Body of pancreas (tissue), 4 donors: ENCODE measurements around the gene ACTN1. TPM values are rescaled to one million over a fixed set of nuclear protein-coding genes. Genes with fewer than 3 reads are reported as not detected.

Experiments used
- ATAC-seq: fragments of 150-250 bp; one replicate; pipeline ENCODE4 v1.9.1; 2016
- DNase-seq, 4 donors: peaks; one replicate each; pipeline ENCODE4 v3.0.0-alpha.2; 2019
- H3K27ac ChIP-seq, 4 donors: fragments of 200-600 bp; sonication (generic); 1 replicate in 3 of 4; 2 replicates in 1 of 4; pipeline versions ENCODE4 v1.5.1 to v1.6.1; 2016 to 2019; ENCODE audit warnings: mild to moderate bottlenecking in 1 of 4, mixed read lengths in 1 of 4, moderate library complexity in 1 of 4
- H3K27me3 ChIP-seq, 2 donors: fragments of 200-600 bp; sonication (generic); one replicate each; pipeline ENCODE4 v1.6.0; 2016; ENCODE audit warnings: mild to moderate bottlenecking in 1 of 2
- H3K36me3 ChIP-seq, 2 donors: fragments of 200-600 bp; sonication (generic); replicated peaks in 1 of 2; 2 replicates each; pipeline ENCODE4 v1.5.1; 2016; ENCODE audit warnings: low read depth in 2 of 2; ENCODE audit not compliant: insufficient read depth in 1 of 2
- H3K4me1 ChIP-seq: fragments of 200-600 bp; sonication (generic); one replicate; pipeline ENCODE4 v1.6.0; 2016
- H3K4me3 ChIP-seq, 2 donors: fragments of 200-600 bp; sonication (generic); 1 replicate in 1 of 2; 2 replicates in 1 of 2; pipeline ENCODE4 v1.5.1; 2016 to 2019
- H3K9me3 ChIP-seq, 3 donors: fragments of 200-600 bp; sonication (generic); 1 replicate in 2 of 3; 2 replicates in 1 of 3; pipeline ENCODE4 v1.5.1; 2016
- CTCF ChIP-seq, 7 experiments: fragments of 450-650 bp in 4 of 7; fragments of 200-600 bp in 3 of 7; sonication (generic) in 3 of 7; IDR thresholded peaks; one replicate each; pipeline ENCODE4 v1.5.1; 2016 to 2019; ENCODE audit warnings: antibody characterized with exemption in 7 of 7
- POLR2A ChIP-seq, 3 donors: fragments of 450-650 bp; IDR thresholded peaks; one replicate each; pipeline ENCODE4 v1.6.1; 2016; ENCODE audit warnings: antibody characterized with exemption in 3 of 3, mild to moderate bottlenecking in 2 of 3
- WGBS, 2 donors: methylation state at CpG; one replicate each; pipeline ENCODE4 v1.1.5; 2017; 5-methylcytosine and 5-hydroxymethylcytosine counted together
- intact Hi-C: fragments of 100-400 bp; cut with DNase I; formaldehyde crosslinking; loops from one replicate; pipeline ENCODE4 v1.15.1; 2023
- total RNA-seq, 2 donors: library from RNA; depleted of rRNA; stranded (reverse); fragments of >200 nt; gene quantifications; one replicate each; pipeline ENCODE4 v1.1.0, GENCODE V29; 2016

The ACTN1 gene
- total RNA-seq, 2 donors from 2014 or later: 84.8 to 93.6 TPM

GRCh38 chr14:68949601-68949965 lies 29.5 kb downstream of the ACTN1 start:
- Histone ChIP-seq H3K36me3 (no peaks in the 10 kb centered on the region), H3K4me3 (no peak overlapping the region), H3K27ac (peak overlapping the region in 1 of 4 donors; percentile 54), H3K9me3 (no peaks in the 10 kb centered on the region), H3K27me3 (no peaks in the 10 kb centered on the region), H3K4me1 (peaks cover 65% of the 10 kb centered on the region)
- intact Hi-C loops: no loop called here
- no peak for TF ChIP-seq CTCF (IDR thresholded peaks at IDR 0.05)
- no peak for TF ChIP-seq POLR2A (IDR thresholded peaks at IDR 0.05)
- WGBS, 2 donors: 69 to 73% methylated on average over 2 of the region's 2 CpGs
- DNase-seq: no peak
- no peak for ATAC-seq

- WGBS, 2 donors: 74 to 81% methylated on average over 12 of the region's 12 CpGs
- intact Hi-C loops: no loop called here
- H3K27ac ChIP-seq: peak overlapping the region in 3 of 4 donors; percentile 10 to 54 (median 33)
- no peaks in the 10 kb centered on the region for H3K27me3 ChIP-seq
- H3K36me3 ChIP-seq: no peaks in the 10 kb centered on the region
- no peak overlapping the region for H3K4me3 ChIP-seq
- TF ChIP-seq CTCF (IDR thresholded peaks at IDR 0.05): no peak
- TF ChIP-seq POLR2A (IDR thresholded peaks at IDR 0.05): no peak
- ATAC-seq (no peak), DNase-seq (no peak)
- peaks cover 72% of the 10 kb centered on the region for H3K4me1 ChIP-seq
- H3K9me3 ChIP-seq: no peaks in the 10 kb centered on the region
Observed at GRCh38 chr14:68948686-68949600, 30.2 kb downstream of the ACTN1 start.

DNA sequence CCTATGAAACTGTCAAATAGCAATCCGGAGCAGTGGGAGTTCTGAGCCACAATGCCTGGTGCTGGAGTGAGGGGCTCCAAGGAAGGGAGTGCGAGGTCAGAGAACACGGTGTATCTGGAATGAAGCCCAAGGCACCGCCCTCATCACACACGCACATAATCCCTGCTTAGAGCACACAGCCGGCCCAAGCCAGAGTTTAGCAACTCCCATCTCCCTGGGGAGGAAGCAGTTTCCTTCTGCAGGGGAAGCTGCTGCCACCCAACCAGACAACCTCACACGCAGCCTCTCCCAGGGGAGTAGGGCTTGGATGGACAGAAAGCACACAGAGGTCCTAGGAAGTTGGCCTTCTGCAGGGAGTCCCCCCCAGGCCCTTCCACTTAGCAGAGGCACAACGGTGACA lies 31.3 kb downstream of the ACTN1 start:
- 21 to 26% methylated on average over 5 to 8 of the region's 8 CpGs for WGBS, 2 donors
- TF ChIP-seq POLR2A (IDR thresholded peaks at IDR 0.05) (no peak), CTCF (IDR thresholded peaks at IDR 0.05) (no peak)
- intact Hi-C loops: no loop called here
- peak overlapping the region in 3 of 4 donors; percentile 10 to 54 (median 33) for H3K27ac ChIP-seq
- no peaks in the 10 kb centered on the region for H3K36me3 ChIP-seq
- H3K4me1 ChIP-seq: peaks cover 77% of the 10 kb centered on the region
- H3K27me3 ChIP-seq: no peaks in the 10 kb centered on the region
- no peak overlapping the region for H3K4me3 ChIP-seq
- peak in 3 of 4 donors; percentile 60 to 68 (median 65) for DNase-seq
- peak; percentile 38 for ATAC-seq
- no peaks in the 10 kb centered on the region for H3K9me3 ChIP-seq

GRCh38 chr14:68946489-68946822 lies 32.6 kb downstream of the ACTN1 start:
- ATAC-seq (no peak), DNase-seq (peak in 1 of 4 donors; percentile 27)
- H3K4me3 ChIP-seq: no peak overlapping the region
- H3K9me3 ChIP-seq: no peaks in the 10 kb centered on the region
- H3K27ac ChIP-seq: peak overlapping the region in 2 of 4 donors; percentile 46 to 88
- peaks cover 79% of the 10 kb centered on the region for H3K4me1 ChIP-seq
- 91 to 94% methylated on average over 4 of the region's 4 CpGs for WGBS, 2 donors
- no peaks in the 10 kb centered on the region for H3K36me3 ChIP-seq
- intact Hi-C loops: no loop called here
- TF ChIP-seq CTCF (IDR thresholded peaks at IDR 0.05): no peak
- TF ChIP-seq POLR2A (IDR thresholded peaks at IDR 0.05): no peak
- H3K27me3 ChIP-seq: no peaks in the 10 kb centered on the region
